HG02571 (cell line): ENCODE measurements around the gene ELSPBP1.
"Not testable (repeated sequence)": the region's sequence is repeated elsewhere in the genome, so short reads cannot be mapped to it uniquely, and the experiment has no call there.

Experiments used
- ATAC-seq: cut with Tn5 transposase; IDR thresholded peaks from one replicate; pipeline ENCODE4 v1.9.1; 2021; ENCODE audit warnings: mild to moderate bottlenecking, moderate library complexity; ENCODE audit not compliant: unreplicated experiment

Gene ELSPBP1

DNA sequence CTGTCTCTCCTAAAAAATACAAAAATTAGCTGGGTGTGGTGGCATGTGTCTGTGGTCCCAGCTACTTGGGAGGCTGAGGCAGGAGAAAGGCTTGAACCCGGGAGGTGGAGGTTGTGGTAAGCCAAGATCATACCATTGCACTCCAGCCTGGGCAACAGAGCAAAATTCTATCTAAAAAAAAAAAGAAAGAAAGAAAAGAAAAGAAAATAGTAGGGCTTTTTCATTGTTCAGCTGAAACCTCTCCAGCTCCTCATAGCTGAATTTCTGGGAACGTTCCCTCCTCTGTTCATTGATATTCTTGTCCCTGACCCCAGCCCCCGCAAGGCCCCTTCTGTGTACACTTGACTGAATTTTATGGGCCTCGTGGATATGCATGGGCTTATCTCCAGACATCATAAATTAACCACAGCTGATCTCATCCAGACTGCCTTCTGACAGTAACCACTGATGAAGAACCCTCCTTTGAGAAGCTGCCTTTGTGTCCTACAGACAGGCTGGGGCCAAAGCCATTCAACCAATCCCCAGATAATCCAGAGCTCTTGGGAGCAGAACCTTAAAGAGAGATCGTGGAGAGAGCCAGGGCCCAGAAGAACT, at the start of gene ELSPBP1:
Gene ELSPBP1, plus strand, starts transcription at position 424 of the 594 bp plus-strand sequence. CDS start 14,036 bp downstream, outside the sequence.
- ATAC-seq, result no peak

DNA sequence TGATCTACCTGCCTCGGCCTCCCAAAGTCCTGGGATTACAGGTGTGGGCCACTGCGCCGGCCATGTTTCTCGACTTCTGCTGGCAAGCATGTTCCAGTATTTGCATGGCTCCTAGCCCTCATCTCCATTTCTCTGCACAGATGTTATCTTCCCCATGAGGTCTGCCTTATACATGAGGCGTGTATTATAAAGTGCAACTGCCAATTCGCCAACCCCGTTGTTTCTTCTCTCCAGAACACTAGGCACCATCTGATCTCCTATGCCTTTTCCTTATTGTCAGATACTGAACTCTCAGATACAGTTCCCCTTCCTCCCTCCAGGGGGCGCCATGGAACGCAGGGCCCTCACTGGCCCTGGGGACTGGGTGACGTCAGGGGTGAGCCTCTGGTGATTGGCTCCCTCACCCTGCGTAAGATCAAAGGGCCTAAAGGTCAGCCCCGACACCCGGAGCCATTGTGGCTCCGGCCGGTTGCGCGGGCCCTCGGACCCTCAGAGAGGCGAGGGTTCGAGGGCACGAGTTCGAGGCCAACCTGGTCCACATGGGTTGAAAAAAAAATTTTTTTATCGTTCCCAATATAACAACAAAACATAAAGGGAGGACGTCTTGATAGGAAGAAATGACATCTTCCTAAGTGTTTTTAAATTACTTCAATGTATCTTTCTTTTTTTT, 44.4 kb upstream of the ELSPBP1 start:
- ATAC-seq, result not testable (repeated sequence)

DNA sequence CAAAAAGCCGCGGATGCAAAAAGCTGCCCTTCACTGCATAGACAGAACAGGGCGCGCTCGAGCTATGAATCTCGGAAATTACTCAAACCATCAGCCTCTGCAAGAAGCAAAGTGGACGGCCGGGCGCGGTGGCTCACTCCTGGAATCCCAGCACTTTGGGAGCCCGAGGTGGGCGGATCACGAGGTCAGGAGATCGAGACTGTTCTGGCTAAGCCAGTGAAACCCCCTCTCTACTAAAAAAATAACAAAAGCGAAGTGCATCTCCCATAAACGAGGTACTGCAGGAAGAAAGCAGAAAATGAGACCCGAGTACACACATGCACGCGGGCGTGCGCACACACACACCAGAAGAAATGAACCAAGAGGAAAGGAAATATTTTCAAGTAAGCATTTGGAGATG, 42.3 kb upstream of the ELSPBP1 start:
- ATAC-seq, result not testable (repeated sequence)

DNA sequence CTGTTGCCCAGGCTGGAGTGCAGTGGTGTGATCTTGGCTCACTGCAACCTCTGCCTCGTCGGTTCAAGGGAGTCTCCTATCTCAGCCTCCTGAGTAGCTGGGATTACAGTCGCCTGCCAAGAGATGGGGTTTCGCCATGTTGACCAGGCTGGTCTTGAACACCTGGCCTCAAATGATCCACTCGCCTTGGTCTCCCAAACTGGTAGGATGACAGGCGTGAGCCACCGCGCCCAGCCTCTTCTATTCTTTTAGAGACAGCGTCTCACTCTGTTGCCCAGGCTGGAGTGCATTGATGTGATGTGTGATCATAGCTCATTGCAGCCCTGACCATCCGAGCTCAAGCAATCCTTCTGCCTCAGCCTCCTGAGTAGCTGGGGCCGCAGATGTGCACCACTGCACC, 38.5 kb upstream of the ELSPBP1 start:
- ATAC-seq, result not testable (repeated sequence)

DNA sequence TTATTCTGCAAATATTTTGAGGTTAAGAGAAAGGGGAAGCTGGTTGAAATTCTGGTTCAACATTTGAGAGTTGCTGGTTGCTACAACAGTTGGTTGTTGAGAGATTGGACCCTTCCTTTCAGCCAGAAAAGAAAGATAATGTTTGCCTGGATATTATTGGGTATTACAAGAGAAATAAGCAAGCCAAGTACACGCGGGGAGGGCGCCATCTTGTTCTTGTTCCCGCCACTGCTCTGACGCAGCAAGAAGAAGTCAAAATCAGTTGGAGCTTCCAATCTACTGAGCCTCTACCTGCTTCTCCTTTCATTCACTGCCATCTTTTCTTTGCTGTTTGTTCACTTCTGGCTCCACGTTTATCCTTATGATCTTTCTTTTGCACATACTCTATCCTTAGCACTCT, 20.9 kb upstream of the ELSPBP1 start:
- no peak for ATAC-seq

DNA sequence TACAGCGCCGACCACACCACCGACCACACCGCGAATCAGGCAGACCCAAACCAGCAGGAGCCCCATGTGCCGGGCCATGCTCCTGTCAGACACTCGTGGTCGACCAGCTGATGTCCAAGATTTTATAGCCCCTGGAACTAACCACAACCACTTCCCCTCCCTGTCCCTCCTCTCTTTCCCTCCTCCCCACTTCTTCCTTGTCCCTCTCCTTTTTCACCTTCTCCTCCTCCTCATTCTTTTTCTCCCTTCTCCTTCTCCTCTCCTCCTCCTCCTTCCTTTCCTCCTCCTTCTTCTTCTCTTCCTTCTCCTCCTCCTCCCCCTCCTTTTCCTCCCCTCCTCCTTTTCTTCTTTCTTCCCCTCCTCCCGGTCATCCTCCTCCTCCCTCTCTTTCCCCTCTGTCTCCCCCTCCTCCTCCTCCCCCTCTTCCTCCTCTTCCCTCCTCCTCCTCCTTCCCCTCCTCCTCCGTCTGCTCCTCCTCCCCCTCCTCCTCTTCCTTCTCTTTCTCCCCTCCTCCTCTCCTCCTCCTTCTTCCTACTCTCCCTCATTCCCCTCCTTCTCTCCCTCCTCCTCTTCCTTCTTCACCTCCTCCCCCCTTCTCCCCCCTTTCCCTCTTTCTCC, 3.1 kb upstream of the ELSPBP1 start:
- no peak for ATAC-seq

GRCh38 chr19:47992070-47992469, 2.4 kb upstream of the ELSPBP1 start, which contains the start of gene BSPH1:
Gene BSPH1, minus strand, starts transcription at chr19:47992170. Its CDS starts 89 bp downstream, at chr19:47992081.
- no peak for ATAC-seq

GRCh38 chr19:47996230-47996727, 1.8 kb downstream of the ELSPBP1 start:
- no peak for ATAC-seq

GRCh38 chr19:47998800-47999199, 4.4 kb downstream of the ELSPBP1 start:
- ATAC-seq, result no peak

GRCh38 chr19:48000846-48001245, 6.4 kb downstream of the ELSPBP1 start:
- no peak for ATAC-seq

DNA sequence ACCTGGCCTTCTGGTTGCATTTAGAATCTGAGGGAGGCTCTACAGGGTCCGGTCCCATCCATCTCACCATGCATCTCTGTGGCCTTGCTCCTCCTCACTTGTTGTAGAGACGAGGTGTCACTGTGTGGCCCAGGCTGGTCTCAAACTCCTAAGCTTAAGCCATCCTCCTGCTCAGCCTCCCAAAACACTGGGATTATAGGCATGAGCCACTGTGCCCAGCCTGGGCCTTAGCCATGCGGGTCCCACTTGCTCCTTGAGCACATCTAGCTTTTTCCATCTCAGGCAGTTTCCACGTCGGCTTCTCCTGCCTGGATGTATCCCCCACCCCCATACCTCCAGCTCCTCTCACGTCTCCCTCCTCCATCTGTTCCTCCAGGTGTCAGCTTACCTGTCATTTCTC, 9.8 kb downstream of the ELSPBP1 start:
- no peak for ATAC-seq

DNA sequence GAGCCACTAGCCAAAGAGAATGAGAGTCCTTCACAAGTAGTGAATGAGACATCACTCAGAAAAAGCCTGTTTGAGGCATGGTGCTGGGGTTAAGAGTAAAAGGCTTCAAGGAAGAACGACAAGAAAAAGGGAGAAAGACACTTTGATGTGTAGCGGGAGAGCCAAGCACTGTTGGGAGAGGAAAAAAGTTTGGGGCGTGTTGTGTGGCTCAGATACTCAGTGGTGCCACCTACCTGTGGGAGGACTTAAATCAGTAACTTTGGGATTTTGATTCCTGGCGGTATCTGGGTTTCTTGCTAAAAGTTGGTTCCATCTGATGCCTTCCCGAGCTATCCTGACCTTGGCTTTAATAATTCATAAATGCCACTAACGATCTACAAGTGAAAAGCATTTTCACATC, 12.3 kb downstream of the ELSPBP1 start:
- no peak for ATAC-seq

GRCh38 chr19:48010932-48011758, 16.7 kb downstream of the ELSPBP1 start:
- no peak for ATAC-seq

DNA sequence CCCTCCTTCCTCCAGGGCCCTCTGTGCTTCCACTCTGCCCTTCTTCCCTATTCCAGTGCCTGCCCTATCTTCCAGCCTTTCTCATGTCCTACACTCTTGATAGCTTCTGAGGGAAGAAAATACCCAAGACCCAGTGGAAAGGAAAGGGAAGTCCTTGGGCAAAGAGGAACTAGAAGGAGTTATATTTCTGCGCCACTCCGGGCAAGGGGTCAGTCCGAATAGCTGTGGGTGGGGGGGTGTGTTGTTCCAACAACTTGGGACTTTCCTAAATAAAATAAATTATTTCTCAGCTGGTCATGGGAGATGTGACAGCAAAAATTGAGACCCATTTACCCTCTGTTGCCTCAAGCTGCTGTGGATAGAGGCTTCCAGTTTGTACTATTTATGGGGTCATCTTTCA, 26.3 kb downstream of the ELSPBP1 start:
- ATAC-seq, result no peak

- ATAC-seq, result no peak
These were observed 28.6 kb downstream of the ELSPBP1 start for GRCh38 chr19:48023011-48023410.

- no peak for ATAC-seq
These were observed 29.1 kb downstream of the ELSPBP1 start for GRCh38 chr19:48023518-48023917.

DNA sequence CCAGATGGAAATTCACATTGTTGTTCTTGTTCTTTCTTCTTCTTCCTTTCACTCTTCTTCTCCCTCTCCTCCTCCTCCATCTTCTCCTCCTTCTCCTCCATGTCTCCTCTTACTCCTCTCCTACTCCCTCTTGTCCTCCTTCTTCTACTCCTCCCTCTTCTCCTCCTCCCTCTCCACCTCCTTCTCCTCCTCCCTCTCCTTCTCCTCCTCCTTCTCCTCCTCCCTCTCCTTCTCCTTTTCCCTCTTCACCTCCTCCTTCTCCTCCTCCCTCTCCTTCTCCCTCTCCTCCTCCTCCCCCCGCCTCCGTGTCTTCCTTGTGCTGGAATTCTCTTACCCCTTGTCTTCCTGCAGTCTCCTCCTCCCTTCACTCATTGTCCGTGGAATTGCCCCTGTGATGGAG, 31.0 kb downstream of the ELSPBP1 start:
- no peak for ATAC-seq

DNA sequence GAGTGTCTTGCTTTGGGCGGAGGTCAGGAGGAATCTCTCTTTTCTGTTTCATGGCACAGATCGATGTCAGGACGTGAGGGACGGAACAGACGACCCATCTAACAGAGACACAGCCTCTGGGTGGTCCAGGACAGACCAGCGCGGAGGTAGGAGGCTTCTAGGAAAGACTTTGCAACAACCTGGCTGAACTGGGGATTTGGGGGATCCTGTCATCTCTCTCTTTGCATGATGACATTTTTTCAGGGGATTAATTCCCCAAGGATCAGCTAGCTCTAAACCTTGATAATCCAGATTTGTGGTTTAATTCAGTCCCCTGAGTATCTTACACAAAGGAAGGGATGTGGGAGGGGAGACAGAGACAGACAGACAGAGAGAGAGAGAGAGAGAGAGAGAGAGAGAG, 35.0 kb downstream of the ELSPBP1 start:
- ATAC-seq, result no peak

DNA sequence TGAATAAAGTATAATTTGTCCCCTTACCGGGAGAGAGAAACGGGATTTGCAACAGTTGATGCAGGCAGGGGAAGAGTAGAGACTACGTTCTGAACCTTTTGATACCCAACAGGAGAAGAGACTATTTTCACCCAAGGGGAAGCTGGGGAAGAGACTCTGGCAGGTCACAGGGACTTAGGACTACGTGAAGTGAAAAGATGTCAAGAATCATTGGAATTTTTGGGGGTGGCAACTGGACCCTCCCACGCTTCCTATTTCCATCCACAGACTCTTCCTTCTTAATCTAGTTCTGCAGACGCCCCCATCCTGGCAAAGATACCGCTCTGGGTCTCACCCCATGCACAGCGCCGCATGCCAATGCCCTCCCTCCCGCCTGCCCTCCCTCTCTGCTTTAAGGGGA, 35.6 kb downstream of the ELSPBP1 start:
- no peak for ATAC-seq

DNA sequence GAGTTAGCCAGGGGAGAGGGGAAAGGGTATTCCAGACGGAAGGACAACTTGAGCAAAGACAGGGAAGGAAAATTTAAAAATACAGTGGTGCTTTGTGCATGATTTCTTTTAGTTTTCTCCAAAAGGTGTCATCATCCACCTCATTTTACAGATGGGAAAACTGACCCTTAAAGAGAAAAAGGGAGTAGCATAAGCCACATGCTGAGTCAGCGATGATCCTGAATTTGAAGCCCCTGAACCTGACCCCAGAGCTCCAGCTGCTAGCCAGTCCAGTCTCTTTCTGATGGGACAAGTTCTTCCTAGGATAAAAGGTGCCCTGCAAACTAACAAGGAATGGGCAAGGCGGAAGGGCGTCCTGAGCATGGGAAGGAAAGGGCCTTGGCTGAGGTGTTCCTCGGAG, 39.2 kb downstream of the ELSPBP1 start:
- ATAC-seq, result no peak

DNA sequence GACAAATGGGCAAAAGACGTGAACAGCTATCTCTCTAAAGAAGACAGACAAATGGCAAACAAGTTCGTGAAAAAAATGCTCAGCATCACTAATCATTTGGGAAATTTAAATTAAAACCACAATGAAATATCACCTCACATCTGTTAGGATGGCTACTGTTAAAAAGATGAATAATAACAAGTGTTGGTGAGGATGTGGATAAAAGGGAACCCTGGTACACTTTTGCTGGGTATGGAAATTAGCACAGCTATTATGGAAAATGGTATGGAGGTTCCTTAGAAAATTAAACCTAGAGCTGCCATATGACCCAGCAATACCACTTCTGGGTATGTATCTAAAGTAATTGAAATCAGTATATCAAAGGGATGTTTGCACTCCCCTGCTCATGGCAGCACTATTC, 42.3 kb downstream of the ELSPBP1 start:
- ATAC-seq, result no peak
